ENCODE data around the gene MYO1F.
"Not testable (repeated sequence)": the region's sequence is repeated elsewhere in the genome, so short reads cannot be mapped to it uniquely, and the experiment has no call there.

Gene MYO1F

DNA sequence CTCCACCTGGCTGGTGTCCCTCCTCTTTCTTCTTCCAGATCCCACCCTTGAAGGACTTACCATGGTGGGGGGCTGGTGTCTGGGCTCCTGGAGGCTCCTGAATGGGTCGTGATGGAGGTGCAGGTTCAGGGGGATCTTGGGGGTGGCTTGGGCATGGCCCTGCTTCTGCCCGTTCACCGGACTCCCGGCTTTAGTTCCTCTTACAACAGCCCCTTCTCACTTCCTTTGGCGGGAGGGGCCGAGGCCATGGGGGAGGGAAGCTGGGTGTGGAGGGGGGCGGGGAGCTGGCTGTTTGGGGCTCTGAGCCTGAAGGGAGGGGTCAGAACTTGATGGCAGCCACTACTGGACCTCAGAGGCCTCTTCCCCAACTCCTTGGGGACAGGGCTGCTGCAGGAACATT, at the start of gene MYO1F:
Gene MYO1F (minus strand): TSS at position 196 of the 400 bp plus-strand sequence. CDS start 133 bp downstream, at position 63.
- DNase-seq (ENCODE audit: low read depth, low spot score): no peak

DNA sequence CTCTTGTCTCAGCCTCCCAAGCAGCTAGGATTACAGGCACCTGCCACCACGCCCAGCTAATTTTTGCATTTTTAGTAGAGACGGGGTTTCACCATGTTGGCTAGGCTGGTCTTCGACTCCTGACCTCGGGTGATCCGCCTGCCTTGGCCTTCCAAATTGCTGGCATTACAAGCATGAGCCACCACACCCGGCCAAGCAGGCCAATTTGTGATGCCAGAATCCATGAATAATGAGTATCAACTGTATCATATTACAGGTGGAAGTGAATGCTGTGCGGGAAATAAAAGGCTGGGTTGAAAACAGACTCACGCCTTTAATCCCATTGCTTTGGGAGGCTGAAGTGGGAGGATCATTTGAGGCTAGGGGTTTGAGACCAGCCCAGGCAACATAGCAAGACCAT, 49.6 kb upstream of the MYO1F start:
- no peak for DNase-seq (ENCODE audit: low read depth, low spot score)

- DNase-seq (ENCODE audit: low read depth, low spot score): not testable (repeated sequence)
These were observed 45.6 kb upstream of the MYO1F start for GRCh38 chr19:8622886-8623285.

- DNase-seq (ENCODE audit: low read depth, low spot score): no peak
These were observed 41.5 kb upstream of the MYO1F start for GRCh38 chr19:8618751-8619150.

DNA sequence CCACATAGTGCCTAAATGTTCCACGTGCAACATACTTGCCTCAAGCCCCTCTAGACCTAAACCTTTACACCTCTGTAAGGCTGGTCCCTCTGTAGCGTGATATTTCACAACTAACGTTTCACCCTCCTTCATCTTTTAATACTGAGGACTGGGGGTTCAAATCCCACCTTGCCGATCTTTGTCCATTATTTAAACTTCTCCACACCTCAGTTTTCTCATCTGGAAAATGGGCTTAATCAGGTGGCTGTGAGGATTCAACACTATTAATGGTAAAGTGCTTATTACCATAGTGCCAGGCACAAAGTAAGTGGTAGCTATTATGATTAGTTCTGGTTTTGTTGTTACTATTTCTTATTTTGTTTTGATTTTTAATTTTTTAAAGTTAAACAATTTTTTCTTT, 40.7 kb upstream of the MYO1F start:
- no peak for DNase-seq (ENCODE audit: low read depth, low spot score)

DNA sequence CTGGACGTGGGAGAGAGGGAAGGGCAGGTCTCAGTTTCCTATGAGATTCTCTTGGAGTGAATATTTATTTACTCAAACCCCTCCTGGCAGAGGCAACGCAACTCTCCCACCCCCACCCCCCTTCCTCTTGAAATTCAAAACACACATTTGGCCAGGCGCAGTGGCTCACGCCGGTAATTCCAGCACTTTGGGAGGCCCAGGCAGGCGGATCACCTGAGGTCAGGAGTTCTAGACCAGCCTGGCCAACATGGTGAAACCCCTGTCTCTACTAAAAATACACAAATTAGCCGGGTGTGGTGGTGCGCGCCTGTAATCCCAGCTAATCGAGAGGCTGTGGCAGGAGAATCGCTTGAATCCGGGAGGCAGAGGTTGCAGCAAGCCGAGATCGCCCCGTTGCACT, 40.1 kb upstream of the MYO1F start:
- not testable (repeated sequence) for DNase-seq (ENCODE audit: low read depth, low spot score)

DNA sequence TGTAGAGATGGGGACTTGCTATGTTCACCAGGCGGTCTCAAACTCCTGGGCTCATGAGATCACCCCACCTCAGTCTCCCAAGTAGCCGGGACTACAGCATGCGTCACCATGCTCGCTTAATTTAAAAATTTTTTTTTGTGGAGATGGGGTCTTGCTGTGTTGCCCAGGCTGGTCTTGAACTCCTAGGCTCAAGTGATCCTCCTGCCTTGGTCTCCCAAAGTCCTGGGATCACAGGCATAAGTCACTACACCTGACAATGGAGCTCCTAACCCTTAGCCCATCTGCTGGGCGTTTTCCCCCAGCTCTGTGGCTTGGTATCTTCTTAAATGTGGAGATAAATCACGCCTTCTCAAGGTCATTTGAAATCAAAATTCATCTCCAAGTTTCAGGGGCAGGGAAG, 39.6 kb upstream of the MYO1F start:
- DNase-seq (ENCODE audit: low read depth, low spot score): no peak

DNA sequence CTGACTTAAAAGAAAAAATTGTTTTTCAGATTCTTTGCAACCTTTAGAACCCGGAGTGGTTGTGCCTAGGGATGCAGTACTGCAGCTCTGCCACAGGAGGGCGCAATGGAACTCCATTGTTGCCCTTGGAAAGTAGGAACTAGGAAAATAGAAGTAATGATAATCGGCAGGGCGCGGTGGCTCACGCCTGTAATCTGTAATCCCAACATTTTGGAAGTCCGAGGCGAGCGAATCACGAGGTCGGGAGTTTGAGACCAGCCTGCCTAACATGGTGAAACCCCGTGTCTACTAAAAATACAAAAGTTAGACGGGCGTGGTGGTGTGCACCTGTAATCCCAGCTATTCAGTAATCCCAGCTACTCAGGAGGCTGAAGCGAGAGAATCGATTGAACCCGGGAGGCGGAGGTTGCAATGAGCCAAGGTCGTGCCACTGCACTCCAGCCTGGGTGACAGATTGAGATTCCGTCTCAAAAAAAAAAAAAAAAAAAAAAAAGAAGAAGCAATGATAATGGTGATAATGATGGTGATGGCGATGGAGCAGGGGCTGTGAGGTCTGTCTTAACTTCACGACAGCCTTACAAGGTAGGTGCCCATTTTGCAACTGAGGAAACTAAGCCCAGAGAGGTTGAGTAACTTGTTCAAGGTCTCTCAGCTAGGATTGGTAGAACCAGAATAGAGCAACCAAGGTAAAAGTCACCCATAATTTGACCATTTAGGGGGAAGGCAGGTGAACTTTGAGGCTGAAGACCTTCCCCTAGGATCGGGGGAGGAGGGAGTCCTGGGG, 38.8 kb upstream of the MYO1F start:
- DNase-seq (ENCODE audit: low read depth, low spot score): peak; percentile 11

DNA sequence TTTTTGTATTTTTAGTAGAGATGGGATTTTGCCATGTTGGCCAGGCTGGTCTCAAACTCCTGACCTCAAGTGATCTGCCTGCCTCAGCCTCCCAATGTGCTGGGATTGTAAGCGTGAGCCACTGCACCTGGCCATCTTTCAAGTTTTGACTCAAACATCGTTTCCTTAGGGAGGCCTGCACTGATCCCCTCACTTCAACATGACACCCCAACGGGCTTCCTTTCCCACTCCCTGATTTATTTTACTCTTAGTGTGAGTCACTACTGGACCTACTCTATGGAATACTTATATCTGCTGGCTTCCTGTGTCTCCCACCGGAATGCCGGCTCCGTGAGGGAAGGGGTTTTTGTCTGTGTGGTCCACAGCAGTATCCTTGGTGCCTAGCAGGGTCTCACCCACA, 37.8 kb upstream of the MYO1F start:
- no peak for DNase-seq (ENCODE audit: low read depth, low spot score)

GRCh38 chr19:8614455-8614854, 37.2 kb upstream of the MYO1F start:
- DNase-seq (ENCODE audit: low read depth, low spot score): no peak

- no peak for DNase-seq (ENCODE audit: low read depth, low spot score)
These were observed 35.5 kb upstream of the MYO1F start for GRCh38 chr19:8612807-8613171.

DNA sequence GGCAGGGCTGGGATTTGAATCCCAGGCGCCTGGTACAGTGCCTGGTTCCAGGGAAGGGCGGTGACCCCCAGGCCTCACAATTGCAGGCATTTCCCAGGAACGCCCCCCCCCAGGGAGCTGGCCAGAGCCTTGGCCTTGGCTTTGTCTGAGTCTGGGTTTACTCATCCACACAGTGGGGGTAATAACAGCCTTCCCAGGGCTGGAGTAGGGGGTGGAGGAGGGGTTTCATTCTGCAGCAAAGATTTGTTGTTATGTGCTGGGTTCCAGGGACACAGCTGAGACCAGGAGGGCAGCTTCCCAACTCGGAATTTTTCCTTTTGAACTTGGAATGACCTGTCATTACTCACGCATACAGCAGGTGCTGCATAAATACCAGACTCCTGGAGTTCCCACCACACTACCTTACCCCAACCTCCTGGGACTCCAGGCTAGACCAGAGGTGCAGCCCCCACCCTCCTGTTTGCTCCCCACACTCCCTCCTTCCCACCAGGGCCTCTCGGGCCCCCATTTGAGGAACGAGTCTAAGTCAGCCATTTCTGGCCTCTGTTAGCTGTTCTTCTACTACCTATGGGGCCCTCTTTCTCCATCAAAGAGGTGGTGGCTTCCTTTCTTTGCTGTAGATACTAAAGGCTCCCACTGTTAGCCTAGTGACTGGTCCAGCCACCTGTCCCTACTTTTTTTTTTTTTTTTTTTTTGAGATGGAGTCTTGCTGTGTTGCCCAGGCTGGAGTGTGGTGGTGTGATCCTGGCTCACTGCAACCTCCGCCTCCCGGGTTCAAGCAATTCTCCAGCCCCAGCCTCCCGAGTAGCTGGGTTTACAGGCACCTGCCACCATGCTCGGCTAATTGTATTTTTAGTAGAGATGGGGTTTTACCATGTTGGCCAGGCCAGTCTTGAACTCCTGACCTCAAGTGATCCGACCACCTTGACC, 34.9 kb upstream of the MYO1F start:
- no peak for DNase-seq (ENCODE audit: low read depth, low spot score)

DNA sequence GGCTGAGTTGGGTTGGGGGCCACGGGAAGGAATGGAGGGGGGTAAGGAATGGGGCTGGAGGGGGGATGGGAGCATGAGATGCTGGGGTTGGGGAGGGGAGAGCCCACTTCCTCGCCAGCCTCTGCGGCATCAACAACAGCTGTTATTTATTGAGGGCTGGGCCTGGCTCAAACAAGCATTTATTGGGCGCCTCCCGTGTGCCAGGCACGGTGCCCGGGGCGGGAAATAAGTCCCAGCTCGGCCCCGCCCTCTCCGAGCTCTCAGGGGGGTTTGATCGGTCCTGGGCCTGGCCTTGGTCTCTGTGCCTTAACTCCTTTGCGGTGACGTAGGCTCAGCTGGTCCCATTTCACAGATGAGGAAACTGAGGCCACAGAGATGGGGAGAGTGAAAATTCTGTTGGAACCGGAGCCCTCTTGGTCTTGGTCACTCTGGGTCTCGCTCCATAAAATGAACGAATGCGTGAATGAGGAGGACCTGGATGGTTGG, 34.2 kb upstream of the MYO1F start:
- no peak for DNase-seq (ENCODE audit: low read depth, low spot score)

DNA sequence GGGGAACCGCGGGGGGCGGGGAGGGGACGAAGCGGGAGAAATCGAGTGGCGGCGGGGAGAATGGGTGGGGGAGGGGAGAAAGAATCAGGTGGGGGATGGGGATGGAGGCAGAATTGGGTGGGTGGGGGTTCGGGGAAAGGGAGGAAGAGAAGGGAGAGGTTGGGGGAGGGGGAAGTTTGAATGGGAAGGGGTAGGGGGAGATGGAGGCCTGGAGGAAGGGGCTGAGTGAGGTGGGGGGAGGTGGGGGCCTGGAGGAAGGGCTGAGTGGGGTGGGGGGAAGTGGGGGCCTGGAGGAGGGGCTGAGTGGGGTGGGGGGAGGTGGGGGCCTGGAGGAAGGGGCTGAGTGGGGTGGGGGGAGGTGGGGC, 33.7 kb upstream of the MYO1F start:
- DNase-seq (ENCODE audit: low read depth, low spot score): no peak

DNA sequence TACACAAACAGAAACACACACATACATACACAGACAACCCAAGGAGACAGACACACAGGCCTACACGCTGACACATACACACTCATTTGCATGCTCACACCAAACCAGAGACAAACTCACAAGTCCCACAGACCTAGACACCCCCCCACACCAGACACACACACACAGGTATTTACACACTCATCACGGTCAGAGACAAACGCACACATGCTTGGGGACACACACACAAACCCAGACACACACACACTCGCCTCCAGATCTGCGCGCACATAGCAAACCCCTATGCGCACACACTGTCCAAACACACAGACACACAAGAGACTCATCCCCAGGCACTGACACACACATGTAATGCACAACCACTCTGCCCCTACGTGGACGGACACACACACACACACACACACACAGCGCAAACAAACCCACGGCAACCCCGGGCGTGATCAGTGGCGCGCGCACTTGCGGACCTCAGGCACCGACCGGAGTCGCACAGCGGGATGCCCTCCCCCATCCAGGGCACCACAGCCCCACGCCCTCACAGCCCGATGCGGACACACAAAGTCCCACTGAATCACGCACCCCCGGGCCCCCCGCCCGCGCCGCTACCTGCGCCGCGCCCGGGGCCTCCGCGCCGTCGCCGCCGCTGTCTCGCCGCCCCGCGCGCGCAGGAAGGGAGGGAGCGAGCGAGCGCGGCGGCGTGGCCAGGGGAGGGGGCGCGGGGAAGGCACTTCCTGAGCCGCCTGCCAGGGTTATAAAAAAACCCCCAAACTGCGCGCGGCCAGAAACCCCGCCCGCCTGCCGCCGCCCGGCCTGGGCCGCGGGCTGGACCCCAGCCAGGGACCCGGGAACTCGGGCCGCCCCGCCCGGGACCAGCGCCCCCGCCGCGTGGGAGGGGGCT, 33.0 kb upstream of the MYO1F start, which contains the start of gene ADAMTS10:
Gene ADAMTS10 (minus strand): TSS at position 675 of the 895 bp plus-strand sequence. CDS start 5,005 bp downstream, outside the sequence.
- DNase-seq (ENCODE audit: low read depth, low spot score): no peak

DNA sequence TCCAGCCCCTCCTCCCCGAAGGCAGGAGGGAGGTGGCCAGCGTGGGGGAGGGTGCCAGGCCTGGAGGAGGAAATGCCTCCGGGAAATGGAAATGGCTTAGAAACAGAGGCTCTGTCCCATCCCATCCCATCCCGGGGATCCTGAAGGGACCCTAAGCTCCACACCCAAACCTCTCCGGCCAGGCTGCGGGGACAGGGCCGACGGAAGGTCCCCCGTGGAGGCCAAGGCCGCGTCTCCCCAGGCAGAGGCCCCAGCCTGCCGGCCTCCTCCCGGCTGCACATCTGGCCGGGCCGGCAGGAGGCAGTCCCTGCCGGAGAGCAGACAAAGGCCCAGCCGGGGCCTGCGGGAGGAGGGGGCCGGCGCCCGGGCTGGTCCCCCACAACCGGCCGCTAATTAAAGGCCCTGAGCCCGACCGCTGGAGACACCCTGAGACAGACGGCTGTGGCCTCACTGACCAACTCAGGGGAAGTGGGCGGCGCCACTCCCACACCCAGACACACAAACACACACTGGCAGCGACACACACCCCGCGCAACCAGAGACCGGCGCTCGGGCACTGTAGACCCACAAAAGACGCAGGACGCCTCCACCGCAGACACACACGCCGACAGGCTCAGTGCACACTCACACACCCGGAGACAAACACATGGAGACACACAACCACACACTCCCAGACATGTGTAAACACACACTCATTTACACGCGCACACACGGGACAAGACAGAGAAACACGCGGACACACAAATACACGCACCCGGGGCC, 32.2 kb upstream of the MYO1F start:
- no peak for DNase-seq (ENCODE audit: low read depth, low spot score)

GRCh38 chr19:8608941-8609278, 31.7 kb upstream of the MYO1F start:
- no peak for DNase-seq (ENCODE audit: low read depth, low spot score)

DNA sequence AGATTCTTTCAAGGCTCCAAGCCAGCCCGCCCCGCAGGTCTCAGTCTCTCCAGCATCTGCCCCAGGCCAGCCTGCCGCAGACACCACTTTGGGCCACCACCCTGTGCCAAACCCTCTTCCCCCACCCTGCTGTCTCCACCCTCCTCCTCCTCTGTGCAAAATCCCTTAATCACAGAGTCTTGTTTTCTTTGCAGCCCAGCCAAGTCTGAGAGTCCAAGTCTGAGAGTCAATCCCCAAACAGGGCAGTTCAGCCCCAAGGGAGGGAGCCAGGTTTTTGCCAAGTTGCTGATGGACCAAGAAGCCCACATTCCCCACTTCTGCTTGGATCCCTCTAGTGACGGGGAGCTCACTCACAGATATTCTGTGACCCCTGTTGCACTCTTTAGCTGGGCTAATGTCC, 30.1 kb upstream of the MYO1F start:
- no peak for DNase-seq (ENCODE audit: low read depth, low spot score)

GRCh38 chr19:8605514-8605913, 28.3 kb upstream of the MYO1F start:
- no peak for DNase-seq (ENCODE audit: low read depth, low spot score)

DNA sequence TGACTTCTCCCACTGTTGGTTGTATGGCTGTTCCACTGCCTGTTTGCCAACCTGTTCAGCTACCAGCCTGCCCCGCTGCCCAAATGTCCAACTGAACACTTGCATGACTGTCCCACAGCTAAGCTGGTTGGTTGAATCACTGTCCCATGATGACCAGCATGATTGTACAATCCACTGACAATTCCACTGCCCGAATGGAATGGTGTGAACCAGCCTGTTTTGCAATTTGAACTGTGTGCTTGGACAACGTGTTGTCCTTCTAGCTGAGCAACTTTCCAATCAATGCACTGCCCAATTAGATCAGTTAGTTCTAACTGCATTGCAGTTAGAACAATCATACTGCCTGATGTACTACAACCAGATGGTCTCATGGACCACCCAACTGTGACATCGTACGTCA, 24.6 kb upstream of the MYO1F start:
- DNase-seq (ENCODE audit: low read depth, low spot score): no peak

- DNase-seq (ENCODE audit: low read depth, low spot score): no peak
These were observed 23.6 kb upstream of the MYO1F start for GRCh38 chr19:8600816-8601215.

All from activated CD4-positive, CD25-positive, alpha-beta regulatory T cell treated with anti-CD3 and anti-CD28 coated beads, Interleukin-2, amount 50 U/mL, for 16 hours (primary cell).